Neural cell (in vitro differentiated cells): ENCODE data around the gene NRL. TPM values are rescaled to one million over a fixed set of nuclear protein-coding genes. Genes with fewer than 3 reads are reported as not detected.

Experiments
- H2AFZ ChIP-seq: fragments of 200-600, 300-800 bp; sonication (generic), shearing (Covaris generic); 2 replicates; pipeline ENCODE4 v1.6.0; 2014; ENCODE audit warnings: low read depth, mild to moderate bottlenecking, antibody characterized with exemption, low read length, moderate library complexity
- H3F3A ChIP-seq: fragments of 200-600 bp; shearing (Covaris generic); 2 replicates; pipeline ENCODE4 v1.6.1; 2016; ENCODE audit warnings: mild to moderate bottlenecking, moderate library complexity, mixed read lengths, antibody characterized with exemption, low read length; ENCODE audit not compliant: insufficient read depth, poor library complexity, severe bottlenecking
- H3K27ac ChIP-seq: fragments of 200-600, 300-800 bp; sonication (generic), shearing (Covaris generic); 2 replicates; pipeline ENCODE4 v1.5.1; 2014; ENCODE audit warnings: mild to moderate bottlenecking, low read length, moderate library complexity
- H3K27me3 ChIP-seq: fragments of 300-800, 200-600 bp; sonication (generic), shearing (Covaris generic); 2 replicates; pipeline ENCODE4 v1.6.0; 2014; ENCODE audit warnings: mild to moderate bottlenecking, low read depth, low read length, moderate library complexity; ENCODE audit not compliant: insufficient read depth
- H3K36me3 ChIP-seq: fragments of 300-800, 200-600 bp; sonication (generic), shearing (Covaris generic); 2 replicates; pipeline ENCODE4 v1.5.1; 2014; ENCODE audit warnings: mild to moderate bottlenecking, antibody characterized with exemption, low read length, moderate library complexity; ENCODE audit not compliant: insufficient read depth
- H3K4me2 ChIP-seq: fragments of 300-800, 200-600 bp; sonication (generic), shearing (Covaris generic); 2 replicates; pipeline ENCODE4 v1.6.0; 2014; ENCODE audit warnings: mild to moderate bottlenecking, low read length
- H3K4me3 ChIP-seq: fragments of 300-800, 200-600 bp; sonication (generic), shearing (Covaris generic); 2 replicates; pipeline ENCODE4 v1.5.1; 2014; ENCODE audit warnings: mild to moderate bottlenecking, low read length, moderate library complexity
- H3K79me2 ChIP-seq: fragments of 200-600 bp; shearing (Covaris generic); replicated peaks from 2 replicates; pipeline ENCODE4 v1.6.0; 2014; ENCODE audit warnings: mild to moderate bottlenecking, low read length, moderate library complexity; ENCODE audit not compliant: insufficient read depth
- H3K9ac ChIP-seq: fragments of 300-800, 200-600 bp; sonication (generic), shearing (Covaris generic); 2 replicates; pipeline ENCODE4 v1.6.1; 2016; ENCODE audit warnings: mild to moderate bottlenecking, low read length, mixed read lengths
- H3K9me2 ChIP-seq: fragments of 200-600 bp; shearing (Covaris generic); 2 replicates; pipeline ENCODE4 v1.6.1; 2016; ENCODE audit warnings: mild to moderate bottlenecking, low read length, mixed read lengths; ENCODE audit not compliant: insufficient read depth
- H3K9me3 ChIP-seq: fragments of 200-600, 300-800 bp; sonication (generic), shearing (Covaris generic); 2 replicates; pipeline ENCODE4 v1.6.1; 2016; ENCODE audit warnings: mild to moderate bottlenecking, mixed run types, low read length, moderate library complexity, mixed read lengths
- H4K20me1 ChIP-seq: fragments of 200-600 bp; shearing (Covaris generic); 2 replicates; pipeline ENCODE4 v1.6.1; 2016; ENCODE audit warnings: mild to moderate bottlenecking, mixed run types; ENCODE audit not compliant: insufficient read depth
- EP300 ChIP-seq: fragments of 450-650 bp; conservative IDR thresholded peaks from 2 replicates; pipeline ENCODE4 v1.6.1; 2014; ENCODE audit warnings: antibody characterized with exemption, mild to moderate bottlenecking, moderate library complexity; ENCODE audit not compliant: poor library complexity, severe bottlenecking
- EZH2 ChIP-seq: fragments of 200-600, 300-800 bp; shearing (Covaris generic), sonication (generic); IDR thresholded peaks from 2 replicates; pipeline ENCODE4 v1.6.1; 2014; ENCODE audit warnings: antibody characterized with exemption, low read length, borderline replicate concordance, mild to moderate bottlenecking; ENCODE audit not compliant: insufficient read depth, poor library complexity, severe bottlenecking
- MXI1 ChIP-seq: fragments of 450-650 bp; conservative IDR thresholded peaks from 2 replicates; pipeline ENCODE4 v1.6.1; 2014; ENCODE audit warnings: antibody characterized with exemption, mild to moderate bottlenecking; ENCODE audit not compliant: poor library complexity, severe bottlenecking
- POLR2AphosphoS5 ChIP-seq: IDR thresholded peaks from 2 replicates; pipeline ENCODE4 v1.6.1; 2012
- RAD21 ChIP-seq: fragments of 450-650 bp; conservative IDR thresholded peaks from 2 replicates; pipeline ENCODE4 v1.6.1; 2014; ENCODE audit warnings: antibody characterized with exemption, mild to moderate bottlenecking, moderate library complexity
- SMC3 ChIP-seq: fragments of 450-650 bp; conservative IDR thresholded peaks from 2 replicates; pipeline ENCODE4 v1.6.1; 2014; ENCODE audit warnings: antibody characterized with exemption, mild to moderate bottlenecking, moderate library complexity; ENCODE audit not compliant: poor library complexity
- TAF1 ChIP-seq: IDR thresholded peaks from 2 replicates; pipeline ENCODE4 v1.6.1; 2012; ENCODE audit warnings: low read depth
- polyA plus RNA-seq: library from polyadenylated mRNA; depleted of rRNA; stranded (reverse); fragments of >200 nt; gene quantifications from 2 replicates; pipeline ENCODE4 v1.2.3, GENCODE V29; 2014
- TF ChIP-seq, protein P1 (sequence below): fragments of 450-650 bp; IDR thresholded peaks from 2 replicates; pipeline ENCODE4 v1.5.1; 2014; ENCODE audit warnings: antibody characterized with exemption, mild to moderate bottlenecking, moderate library complexity; ENCODE audit not compliant: poor library complexity, severe bottlenecking
- TF ChIP-seq, protein P2 (sequence below): IDR thresholded peaks from 2 replicates; pipeline ENCODE4 v1.6.1; 2012; ENCODE audit warnings: borderline replicate concordance

NRL gene
- polyA plus RNA-seq, 1 donor from 2014 or later: 9.5 TPM

DNA sequence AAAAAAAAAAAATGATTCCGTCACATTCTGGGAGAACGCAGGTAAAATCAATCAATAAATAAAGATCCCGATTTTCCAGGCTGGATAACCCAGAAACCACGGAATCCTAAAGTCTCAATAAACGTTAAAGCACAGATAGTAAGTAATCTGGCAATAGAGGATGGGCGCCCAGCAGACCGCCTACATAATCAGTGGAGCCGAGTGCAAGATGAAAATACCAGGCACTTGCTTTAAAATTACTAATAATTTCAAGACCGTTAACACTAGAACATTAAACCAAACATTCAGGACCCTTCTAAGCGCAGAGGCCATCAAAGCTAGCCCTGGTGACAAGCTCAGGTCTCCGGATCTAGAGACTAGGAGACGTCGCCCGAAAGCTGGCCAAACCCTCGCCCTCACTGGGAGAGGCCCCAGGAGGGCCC is 1.4 kb downstream of the NRL start:
- Histone ChIP-seq H3K9me3 (no peaks in the 10 kb centered on the region), H3K9ac (peak overlapping the region; percentile 98), H2AFZ (peak overlapping the region; percentile 99), H3K36me3 (no peaks in the 10 kb centered on the region), H3F3A (no peaks in the 10 kb centered on the region), H4K20me1 (no peaks in the 10 kb centered on the region), H3K4me2 (peak overlapping the region; percentile 84), H3K27ac (peak overlapping the region; percentile 100), H3K9me2 (no peaks in the 10 kb centered on the region), H3K27me3 (no peaks in the 10 kb centered on the region), H3K79me2 (peaks cover 10% of the 10 kb centered on the region), H3K4me3 (peak overlapping the region; percentile 89)
- TF ChIP-seq RAD21 (no peak), EZH2 (no peak), SMC3 (no peak), MXI1 (no peak), EP300 (no peak), POLR2AphosphoS5 (no peak), TAF1 (no peak)
- TF ChIP-seq, protein P1, sequence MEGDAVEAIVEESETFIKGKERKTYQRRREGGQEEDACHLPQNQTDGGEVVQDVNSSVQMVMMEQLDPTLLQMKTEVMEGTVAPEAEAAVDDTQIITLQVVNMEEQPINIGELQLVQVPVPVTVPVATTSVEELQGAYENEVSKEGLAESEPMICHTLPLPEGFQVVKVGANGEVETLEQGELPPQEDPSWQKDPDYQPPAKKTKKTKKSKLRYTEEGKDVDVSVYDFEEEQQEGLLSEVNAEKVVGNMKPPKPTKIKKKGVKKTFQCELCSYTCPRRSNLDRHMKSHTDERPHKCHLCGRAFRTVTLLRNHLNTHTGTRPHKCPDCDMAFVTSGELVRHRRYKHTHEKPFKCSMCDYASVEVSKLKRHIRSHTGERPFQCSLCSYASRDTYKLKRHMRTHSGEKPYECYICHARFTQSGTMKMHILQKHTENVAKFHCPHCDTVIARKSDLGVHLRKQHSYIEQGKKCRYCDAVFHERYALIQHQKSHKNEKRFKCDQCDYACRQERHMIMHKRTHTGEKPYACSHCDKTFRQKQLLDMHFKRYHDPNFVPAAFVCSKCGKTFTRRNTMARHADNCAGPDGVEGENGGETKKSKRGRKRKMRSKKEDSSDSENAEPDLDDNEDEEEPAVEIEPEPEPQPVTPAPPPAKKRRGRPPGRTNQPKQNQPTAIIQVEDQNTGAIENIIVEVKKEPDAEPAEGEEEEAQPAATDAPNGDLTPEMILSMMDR: no peak
- TF ChIP-seq, protein P2, sequence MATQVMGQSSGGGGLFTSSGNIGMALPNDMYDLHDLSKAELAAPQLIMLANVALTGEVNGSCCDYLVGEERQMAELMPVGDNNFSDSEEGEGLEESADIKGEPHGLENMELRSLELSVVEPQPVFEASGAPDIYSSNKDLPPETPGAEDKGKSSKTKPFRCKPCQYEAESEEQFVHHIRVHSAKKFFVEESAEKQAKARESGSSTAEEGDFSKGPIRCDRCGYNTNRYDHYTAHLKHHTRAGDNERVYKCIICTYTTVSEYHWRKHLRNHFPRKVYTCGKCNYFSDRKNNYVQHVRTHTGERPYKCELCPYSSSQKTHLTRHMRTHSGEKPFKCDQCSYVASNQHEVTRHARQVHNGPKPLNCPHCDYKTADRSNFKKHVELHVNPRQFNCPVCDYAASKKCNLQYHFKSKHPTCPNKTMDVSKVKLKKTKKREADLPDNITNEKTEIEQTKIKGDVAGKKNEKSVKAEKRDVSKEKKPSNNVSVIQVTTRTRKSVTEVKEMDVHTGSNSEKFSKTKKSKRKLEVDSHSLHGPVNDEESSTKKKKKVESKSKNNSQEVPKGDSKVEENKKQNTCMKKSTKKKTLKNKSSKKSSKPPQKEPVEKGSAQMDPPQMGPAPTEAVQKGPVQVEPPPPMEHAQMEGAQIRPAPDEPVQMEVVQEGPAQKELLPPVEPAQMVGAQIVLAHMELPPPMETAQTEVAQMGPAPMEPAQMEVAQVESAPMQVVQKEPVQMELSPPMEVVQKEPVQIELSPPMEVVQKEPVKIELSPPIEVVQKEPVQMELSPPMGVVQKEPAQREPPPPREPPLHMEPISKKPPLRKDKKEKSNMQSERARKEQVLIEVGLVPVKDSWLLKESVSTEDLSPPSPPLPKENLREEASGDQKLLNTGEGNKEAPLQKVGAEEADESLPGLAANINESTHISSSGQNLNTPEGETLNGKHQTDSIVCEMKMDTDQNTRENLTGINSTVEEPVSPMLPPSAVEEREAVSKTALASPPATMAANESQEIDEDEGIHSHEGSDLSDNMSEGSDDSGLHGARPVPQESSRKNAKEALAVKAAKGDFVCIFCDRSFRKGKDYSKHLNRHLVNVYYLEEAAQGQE: no peak

DNA sequence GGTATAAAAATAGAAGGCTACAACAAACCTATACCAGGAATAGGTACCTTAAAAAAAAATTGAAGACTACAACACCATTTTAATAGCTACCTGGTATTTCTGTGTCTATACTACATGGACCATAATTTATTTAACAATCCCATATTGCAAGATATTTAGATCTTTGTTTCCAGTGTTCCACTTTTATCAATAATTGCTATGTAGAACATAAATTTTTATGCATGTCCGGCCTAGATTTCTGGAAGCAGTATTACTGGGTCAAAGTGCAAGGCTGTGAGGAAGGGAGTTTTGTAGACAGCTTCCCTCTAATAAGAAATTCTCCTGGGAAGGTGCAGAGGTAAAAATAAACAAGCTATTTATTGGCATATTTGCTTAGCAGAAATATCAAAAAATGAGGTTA is 4.2 kb downstream of the NRL start:
- Histone ChIP-seq H3K27ac (no peak overlapping the region), H3K4me2 (no peak overlapping the region), H3K36me3 (no peaks in the 10 kb centered on the region), H3K9me2 (no peaks in the 10 kb centered on the region), H3K9ac (no peak overlapping the region), H3K27me3 (no peaks in the 10 kb centered on the region), H3K79me2 (peaks cover under 1% of the 10 kb centered on the region), H3K9me3 (no peaks in the 10 kb centered on the region), H2AFZ (no peak overlapping the region), H3K4me3 (no peak overlapping the region), H4K20me1 (no peaks in the 10 kb centered on the region), H3F3A (no peaks in the 10 kb centered on the region)
- TF ChIP-seq POLR2AphosphoS5 (no peak), EP300 (no peak), SMC3 (no peak), MXI1 (no peak), EZH2 (no peak), RAD21 (no peak), TAF1 (no peak)
- TF ChIP-seq, protein P1: no peak
- TF ChIP-seq, protein P2: no peak
